T-helper 1 cell treated with Interleukin-12 subunit alpha and Interleukin-12 subunit beta and Interleukin-4 antibody, amounts not matched to agents 30 μg/mL and 1 μg/mL, for 36 hours (primary cell): Measurements from ENCODE around the gene MFSD11.
A peak's percentile ranks its signal among the peaks of the same experiment; 100 is the strongest.
"Not testable (repeated sequence)": the region's sequence is repeated elsewhere in the genome, so short reads cannot be mapped to it uniquely, and the experiment has no call there.

ENCODE experiments used
- H3K27ac Mint-ChIP-seq: one replicate; pipeline ENCODE4 v1.8.0; 2021; ENCODE audit warnings: mild to moderate bottlenecking, mixed read lengths
- H3K27me3 Mint-ChIP-seq: one replicate; pipeline ENCODE4 v1.8.0; 2021; ENCODE audit warnings: low read depth, mixed read lengths
- H3K36me3 Mint-ChIP-seq: one replicate; pipeline ENCODE4 v1.8.0; 2021; ENCODE audit warnings: low read depth, mixed read lengths
- H3K4me1 Mint-ChIP-seq: one replicate; pipeline ENCODE4 v1.8.0; 2021; ENCODE audit warnings: low read depth, mixed read lengths
- H3K4me3 Mint-ChIP-seq: one replicate; pipeline ENCODE4 v1.8.0; 2021; ENCODE audit warnings: mild to moderate bottlenecking, moderate library complexity, mixed read lengths
- H3K9me3 Mint-ChIP-seq: one replicate; pipeline ENCODE4 v1.8.0; 2021; ENCODE audit warnings: mixed read lengths

The MFSD11 gene

DNA sequence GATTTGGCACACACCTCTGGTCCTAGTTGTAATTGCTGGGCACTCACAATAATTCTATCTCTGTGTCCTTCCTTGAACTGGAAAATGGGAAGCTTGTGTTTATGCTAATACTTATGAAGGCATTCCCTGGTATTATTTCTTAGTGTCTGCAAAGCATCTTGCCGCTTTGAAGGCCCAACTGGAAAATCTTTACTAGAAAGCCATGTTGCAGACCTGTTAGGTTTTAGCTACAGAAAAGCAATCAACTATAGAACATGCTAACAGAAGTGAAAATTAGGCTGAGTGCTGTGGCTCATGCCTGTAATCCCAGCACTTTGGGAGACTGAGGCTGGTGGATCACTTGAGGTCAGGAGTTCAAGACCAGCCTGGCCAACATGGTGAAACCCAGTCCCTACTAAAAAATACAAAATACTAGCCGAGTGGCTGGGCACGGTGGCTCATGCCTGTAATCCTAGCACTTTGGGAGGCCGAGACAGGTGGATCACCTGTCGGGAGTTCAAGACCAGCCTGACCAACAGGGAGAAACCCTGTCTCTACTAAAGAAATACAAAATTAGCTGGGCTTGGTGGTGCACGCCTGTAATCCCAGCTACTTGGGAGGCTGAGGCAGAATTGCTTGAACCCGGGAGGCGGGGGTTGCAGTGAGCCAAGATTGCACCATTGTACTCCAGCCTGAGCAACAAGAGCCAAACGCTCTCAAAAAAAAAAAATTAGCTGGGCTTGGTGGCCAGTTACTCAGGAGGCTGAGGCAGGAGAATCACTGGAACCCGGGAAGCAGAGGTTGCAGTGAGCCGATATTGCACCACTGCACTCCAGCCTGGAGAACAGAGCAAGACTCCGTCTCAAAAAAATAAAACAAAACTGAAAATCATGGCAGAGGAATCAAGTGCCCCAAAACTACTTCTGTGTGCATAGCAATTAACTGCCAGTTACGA lies 5.9 kb upstream of the MFSD11 start:
- Mint-ChIP-seq H3K36me3 (peaks cover 52% of the 10 kb centered on the region), H3K4me1 (peaks cover 42% of the 10 kb centered on the region)
- not testable (repeated sequence) for H3K27me3 Mint-ChIP-seq, H3K9me3 Mint-ChIP-seq, H3K4me3 Mint-ChIP-seq, H3K27ac Mint-ChIP-seq

DNA sequence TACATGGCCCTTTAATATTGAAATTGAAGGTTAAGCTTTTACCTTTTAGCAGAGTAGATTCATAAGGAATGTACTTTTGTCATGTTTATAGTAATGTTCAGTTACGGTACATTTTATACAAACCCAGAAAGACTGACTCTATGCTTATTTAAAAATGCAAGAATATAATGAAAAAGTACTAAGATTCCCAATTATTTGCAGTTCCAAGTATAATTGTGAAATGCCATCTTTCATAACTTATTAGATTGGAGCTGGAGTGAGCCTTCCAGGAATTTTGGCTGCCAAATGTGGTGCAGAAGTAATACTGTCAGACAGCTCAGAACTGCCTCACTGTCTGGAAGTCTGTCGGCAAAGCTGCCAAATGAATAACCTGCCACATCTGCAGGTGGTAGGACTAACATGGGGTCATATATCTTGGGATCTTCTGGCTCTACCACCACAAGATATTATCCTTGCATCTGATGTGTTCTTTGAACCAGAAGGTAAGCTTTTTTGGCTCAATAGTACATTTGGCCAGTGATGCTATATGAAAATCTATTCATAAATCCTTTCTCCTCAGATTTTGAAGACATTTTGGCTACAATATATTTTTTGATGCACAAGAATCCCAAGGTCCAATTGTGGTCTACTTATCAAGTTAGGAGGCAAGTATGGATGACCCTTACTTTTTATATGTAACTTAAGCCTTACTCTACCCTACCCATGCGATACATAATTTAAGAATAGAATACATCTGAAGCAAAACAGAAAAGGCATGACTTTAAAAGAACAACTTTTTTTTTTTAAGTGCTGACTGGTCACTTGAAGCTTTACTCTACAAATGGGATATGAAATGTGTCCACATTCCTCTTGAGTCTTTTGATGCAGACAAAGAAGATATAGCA lies 4.9 kb upstream of the MFSD11 start:
- Mint-ChIP-seq H3K9me3 (no peaks in the 10 kb centered on the region), H3K27me3 (no peaks in the 10 kb centered on the region), H3K4me1 (peaks cover 36% of the 10 kb centered on the region), H3K4me3 (peak overlapping the region; percentile 97), H3K36me3 (peaks cover 49% of the 10 kb centered on the region), H3K27ac (peak overlapping the region; percentile 95)

DNA sequence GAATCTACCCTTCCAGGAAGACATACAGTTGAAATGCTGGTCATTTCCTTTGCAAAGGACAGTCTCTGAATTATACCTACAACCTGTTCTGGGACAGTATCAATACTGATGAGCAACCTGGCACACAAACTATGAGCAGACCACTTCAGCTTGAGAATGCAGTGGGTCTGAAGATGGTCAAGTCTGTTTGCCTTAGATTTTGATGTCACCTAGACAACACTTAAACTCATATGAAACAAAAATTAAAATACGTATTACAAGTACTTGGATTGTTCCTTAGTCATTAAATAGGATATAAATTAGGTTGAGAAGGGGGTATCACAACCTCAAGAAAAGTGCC lies 4.3 kb upstream of the MFSD11 start:
- Mint-ChIP-seq H3K4me3 (peak overlapping the region; percentile 97), H3K27me3 (no peaks in the 10 kb centered on the region), H3K36me3 (peaks cover 49% of the 10 kb centered on the region), H3K27ac (peak overlapping the region; percentile 95), H3K9me3 (no peaks in the 10 kb centered on the region), H3K4me1 (peaks cover 42% of the 10 kb centered on the region)

DNA sequence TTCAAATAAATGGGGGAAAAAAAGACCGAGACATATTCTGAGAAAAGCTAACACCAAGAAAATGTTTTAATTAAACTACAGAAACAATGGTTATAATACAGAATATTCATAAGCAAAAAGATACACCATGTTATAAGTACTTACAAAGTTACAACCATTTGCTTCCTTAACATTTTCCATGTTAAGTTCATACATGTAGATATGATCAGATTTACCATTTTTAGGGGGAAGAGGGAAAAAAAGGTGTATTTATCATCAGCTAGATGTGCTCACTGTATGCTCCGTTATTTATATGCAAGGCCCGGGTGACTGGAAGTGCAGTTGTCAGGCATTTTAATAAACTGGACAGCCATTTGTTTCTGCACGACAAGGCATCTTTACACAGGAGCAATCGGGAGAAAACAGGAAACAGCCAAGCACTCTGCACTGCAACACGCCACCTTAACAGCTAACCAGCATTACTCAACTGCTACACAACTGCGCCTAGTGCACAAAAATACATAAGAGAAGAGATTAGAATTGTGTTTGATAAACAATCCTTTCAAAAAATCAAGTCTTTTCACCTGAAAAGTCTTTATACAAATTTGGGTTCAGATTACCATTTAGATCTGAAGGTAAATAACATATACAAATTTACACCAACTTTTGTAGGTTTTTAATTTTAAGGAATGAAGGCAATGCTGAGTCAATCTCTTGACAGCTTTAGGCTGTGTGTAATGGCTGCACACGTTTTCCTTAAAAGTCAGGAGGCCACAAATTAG lies 3.7 kb upstream of the MFSD11 start:
- no peaks in the 10 kb centered on the region for H3K9me3 Mint-ChIP-seq
- peaks cover 48% of the 10 kb centered on the region for H3K36me3 Mint-ChIP-seq
- H3K4me1 Mint-ChIP-seq: peaks cover 44% of the 10 kb centered on the region
- no peaks in the 10 kb centered on the region for H3K27me3 Mint-ChIP-seq
- peak overlapping the region; percentile 97 for H3K4me3 Mint-ChIP-seq
- peak overlapping the region; percentile 95 for H3K27ac Mint-ChIP-seq

DNA sequence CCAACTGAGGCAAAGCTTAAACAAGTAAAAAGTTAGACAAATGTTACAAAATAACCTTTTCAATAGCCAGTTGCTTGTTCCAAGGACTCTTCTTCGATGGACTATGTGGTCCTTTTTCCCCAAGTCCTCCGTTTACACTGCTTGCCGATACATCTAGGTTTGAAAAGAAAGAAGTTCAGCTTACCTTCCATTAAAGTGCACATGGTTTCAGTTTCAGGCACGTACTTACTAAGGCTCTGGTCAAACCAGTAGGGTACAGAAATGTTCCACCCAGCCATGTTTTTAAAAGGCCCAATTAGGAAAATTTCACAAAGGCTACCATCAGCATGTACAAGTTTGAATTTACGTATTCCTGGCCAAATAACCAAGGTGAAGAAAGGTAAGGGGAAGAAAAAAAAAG lies 2.9 kb upstream of the MFSD11 start:
- no peaks in the 10 kb centered on the region for H3K9me3 Mint-ChIP-seq
- no peaks in the 10 kb centered on the region for H3K27me3 Mint-ChIP-seq
- peak overlapping the region; percentile 97 for H3K4me3 Mint-ChIP-seq
- peaks cover 41% of the 10 kb centered on the region for H3K4me1 Mint-ChIP-seq
- peak overlapping the region; percentile 95 for H3K27ac Mint-ChIP-seq
- peaks cover 43% of the 10 kb centered on the region for H3K36me3 Mint-ChIP-seq

DNA sequence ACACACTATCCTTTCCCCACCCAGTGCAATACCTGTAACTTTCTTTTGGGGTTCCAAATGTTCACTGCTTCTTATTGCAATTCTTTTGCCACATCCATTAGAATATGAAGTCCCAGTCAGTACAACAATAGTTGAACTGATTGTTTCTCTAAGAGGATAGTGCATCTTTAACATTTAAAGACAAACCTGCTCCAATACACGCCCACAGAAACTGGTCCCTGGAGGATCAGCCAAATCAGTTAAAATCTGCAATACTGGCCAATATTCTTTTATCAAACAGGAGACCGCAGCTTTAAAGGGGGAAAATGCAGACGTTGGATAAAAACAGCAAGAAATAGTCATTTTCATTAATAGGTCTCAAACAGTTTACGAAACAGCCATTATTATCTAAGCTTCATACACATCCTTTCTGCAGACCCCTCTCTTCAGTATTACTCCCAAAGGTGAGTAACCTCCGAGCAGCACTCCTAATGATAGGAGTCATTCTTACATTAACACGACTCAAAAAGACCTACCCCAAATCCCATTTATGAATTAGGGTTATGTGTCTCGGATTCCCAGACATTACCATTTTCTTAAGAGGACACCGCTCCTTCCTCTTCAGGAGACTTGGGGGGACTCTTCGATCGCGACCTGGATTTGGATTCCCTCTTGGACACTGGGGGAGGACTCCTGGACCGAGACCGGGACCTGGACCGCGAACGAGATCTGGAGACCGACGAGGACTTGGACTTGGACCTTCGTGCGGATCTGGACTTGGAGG lies 2.2 kb upstream of the MFSD11 start:
- H3K4me1 Mint-ChIP-seq: peaks cover 41% of the 10 kb centered on the region
- no peaks in the 10 kb centered on the region for H3K9me3 Mint-ChIP-seq
- H3K36me3 Mint-ChIP-seq: peaks cover 43% of the 10 kb centered on the region
- H3K27me3 Mint-ChIP-seq: no peaks in the 10 kb centered on the region
- H3K4me3 Mint-ChIP-seq: peak overlapping the region; percentile 97
- H3K27ac Mint-ChIP-seq: peak overlapping the region; percentile 95

DNA sequence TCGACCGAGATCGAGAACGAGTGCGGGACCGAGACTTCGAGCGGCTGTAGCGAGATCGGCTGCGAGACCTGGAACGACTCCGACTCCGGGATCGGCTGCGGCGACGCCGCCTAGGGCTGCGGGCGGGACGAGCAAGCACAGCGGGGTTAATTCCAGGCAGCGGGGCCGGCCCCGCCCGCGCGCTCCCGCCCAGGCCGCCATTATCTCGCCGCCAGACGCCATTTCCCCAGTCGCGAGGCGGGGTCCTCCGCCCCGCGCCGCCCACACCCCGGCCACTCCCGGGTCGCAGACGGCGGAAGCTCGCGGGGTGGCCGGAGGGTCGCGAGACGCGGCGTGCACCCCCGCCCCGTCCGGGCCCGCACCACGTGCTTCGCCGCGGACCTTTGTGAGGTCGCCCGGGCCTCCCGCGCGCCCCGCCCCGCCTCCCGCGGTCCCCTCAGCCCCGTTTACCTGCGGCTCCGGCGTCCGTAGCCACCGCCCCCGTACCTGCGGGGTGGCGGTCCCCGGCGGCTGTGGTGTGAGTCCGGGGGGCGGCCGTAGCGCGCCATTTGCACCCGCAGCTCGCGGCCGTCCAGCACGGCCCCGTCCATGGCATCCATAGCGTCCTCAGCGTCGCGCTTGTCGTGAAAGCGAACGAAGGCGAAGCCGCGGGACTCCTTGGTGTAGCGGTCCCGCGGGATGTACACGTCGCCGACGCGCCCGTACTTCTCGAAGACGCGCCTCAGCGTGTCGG lies 1.4 kb upstream of the MFSD11 start:
- H3K9me3 Mint-ChIP-seq: no peaks in the 10 kb centered on the region
- H3K27me3 Mint-ChIP-seq: no peaks in the 10 kb centered on the region
- H3K36me3 Mint-ChIP-seq: peaks cover 40% of the 10 kb centered on the region
- peak overlapping the region; percentile 98 for H3K27ac Mint-ChIP-seq
- peak overlapping the region; percentile 97 for H3K4me3 Mint-ChIP-seq
- peaks cover 40% of the 10 kb centered on the region for H3K4me1 Mint-ChIP-seq

DNA sequence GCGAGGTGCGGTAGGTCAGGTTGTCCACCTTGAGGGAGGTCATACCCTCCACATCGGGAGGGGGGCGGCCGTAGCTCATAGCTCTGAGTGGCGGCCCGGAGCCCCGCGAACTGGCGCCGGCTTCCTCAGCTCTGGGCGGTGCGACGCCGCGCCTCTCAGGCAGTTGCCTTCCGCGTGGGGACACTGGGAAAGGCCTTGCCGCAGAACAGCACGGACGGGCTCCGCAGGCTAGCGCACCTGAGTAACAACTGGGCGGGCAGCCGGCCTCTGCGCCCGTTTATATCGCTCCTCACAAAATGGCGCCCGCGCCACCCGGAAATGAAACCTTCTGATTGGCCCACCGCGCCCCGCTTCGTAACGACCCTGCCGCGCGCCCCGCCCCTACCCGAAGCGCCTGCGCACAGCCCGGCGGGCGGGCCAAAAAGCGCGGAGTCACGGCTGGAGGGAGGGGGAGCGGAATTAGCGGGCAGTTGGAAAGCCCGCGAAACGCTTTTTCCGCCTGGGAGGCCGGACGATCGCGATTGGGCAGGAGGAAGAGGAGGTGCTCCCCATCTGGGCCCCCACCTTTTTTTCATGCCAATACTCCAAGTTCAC lies 740 bp upstream of the MFSD11 start, which contains the start of gene SRSF2:
Gene SRSF2, minus strand, starts transcription at position 250 of the 594 bp plus-strand sequence. Its CDS starts 171 bp downstream, at position 79.
- peaks cover 37% of the 10 kb centered on the region for H3K4me1 Mint-ChIP-seq
- peak within 1 kb of the TSS; percentile 98 for H3K27ac Mint-ChIP-seq
- H3K9me3 Mint-ChIP-seq: no peaks in the 10 kb centered on the region
- H3K36me3 Mint-ChIP-seq: peaks cover 39% of the 10 kb centered on the region
- H3K4me3 Mint-ChIP-seq: peak within 1 kb of the TSS; percentile 97
- H3K27me3 Mint-ChIP-seq: no peaks in the 10 kb centered on the region

DNA sequence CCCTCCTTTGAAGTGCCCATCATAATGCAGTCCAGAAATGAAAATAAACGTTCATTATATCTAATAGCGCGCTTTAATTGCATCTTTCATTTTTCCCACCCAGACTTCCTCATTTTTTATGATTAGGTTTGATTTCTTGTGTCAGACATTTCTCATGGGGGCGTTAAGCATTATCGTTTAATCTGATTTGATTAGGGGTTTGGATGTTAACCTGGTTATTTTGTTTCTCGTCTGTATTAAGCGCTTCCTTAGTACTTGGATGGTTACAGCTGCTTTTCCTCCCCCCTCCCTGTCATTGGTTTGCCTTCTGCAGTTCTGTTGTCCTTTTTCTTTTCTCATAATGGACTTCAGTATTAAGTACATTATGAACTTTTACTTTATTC lies 540 bp downstream of the MFSD11 start:
- Mint-ChIP-seq H3K27me3 (no peaks in the 10 kb centered on the region), H3K9me3 (no peaks in the 10 kb centered on the region), H3K27ac (peak overlapping the region; percentile 98), H3K4me3 (peak overlapping the region; percentile 94), H3K4me1 (peaks cover 32% of the 10 kb centered on the region), H3K36me3 (peaks cover 35% of the 10 kb centered on the region)

DNA sequence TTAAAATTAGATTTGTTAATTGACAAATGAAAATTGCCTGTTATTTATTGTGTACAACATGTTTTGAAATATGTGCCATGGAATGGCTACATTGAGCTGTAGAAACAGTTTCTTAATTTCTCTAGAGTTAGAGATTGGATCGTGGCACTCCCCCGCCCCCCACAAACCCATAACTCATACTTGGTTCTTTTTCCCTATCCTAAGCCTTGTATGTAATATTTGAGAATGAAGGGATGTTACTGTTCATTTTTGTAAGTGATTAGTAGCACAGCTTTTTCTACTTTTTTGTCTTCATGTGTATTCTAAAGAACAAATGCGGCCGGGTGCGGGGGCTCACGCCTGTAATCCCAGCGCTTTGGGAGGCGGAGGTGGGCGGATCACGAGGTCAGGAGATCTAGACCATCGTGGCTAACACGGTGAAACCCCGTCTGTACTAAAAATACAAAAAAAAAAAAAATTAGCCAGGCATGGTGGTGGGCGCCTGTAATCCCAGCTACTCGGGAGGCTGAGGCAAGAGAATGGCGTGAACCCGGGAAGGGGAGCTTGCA lies 1.7 kb downstream of the MFSD11 start:
- H3K36me3 Mint-ChIP-seq: peaks cover 30% of the 10 kb centered on the region
- H3K27ac Mint-ChIP-seq, H3K9me3 Mint-ChIP-seq, H3K27me3 Mint-ChIP-seq, H3K4me3 Mint-ChIP-seq: not testable (repeated sequence)
- peaks cover 22% of the 10 kb centered on the region for H3K4me1 Mint-ChIP-seq

DNA sequence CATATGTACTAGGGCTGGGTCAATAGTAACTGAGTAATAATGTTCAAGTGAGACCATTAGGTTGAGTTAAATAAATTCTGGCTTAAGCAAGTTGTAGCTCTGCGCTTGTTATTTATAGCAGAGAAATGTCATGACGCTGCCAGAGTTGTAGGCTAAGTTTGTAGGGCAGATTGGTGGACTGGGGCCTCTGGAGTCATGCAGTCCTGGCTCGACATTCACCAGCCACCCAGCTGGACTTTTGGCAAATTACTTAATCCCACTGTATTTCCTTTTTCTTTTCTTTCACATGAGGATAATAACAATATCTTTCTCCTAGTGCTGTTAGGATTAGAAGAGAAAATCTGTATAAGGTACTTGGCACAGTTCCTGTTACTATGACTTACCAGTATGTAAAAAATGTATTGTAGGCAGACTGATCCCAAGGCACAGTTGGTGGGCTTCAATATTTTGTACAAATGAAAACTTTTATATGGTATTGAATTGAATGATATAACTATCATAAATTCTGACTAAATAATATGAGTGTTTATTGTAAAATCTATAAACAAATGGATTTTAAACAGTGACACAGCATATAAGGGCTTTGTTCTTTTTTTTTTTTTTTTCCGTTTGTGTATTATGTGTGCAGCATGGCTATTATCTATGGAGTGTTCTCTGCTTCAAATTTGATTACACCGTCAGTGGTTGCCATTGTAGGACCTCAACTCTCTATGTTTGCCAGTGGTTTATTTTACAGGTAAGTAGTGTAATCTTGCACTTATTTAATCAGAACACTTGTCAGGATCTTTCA lies 2.6 kb downstream of the MFSD11 start:
- H3K4me1 Mint-ChIP-seq: peaks cover 24% of the 10 kb centered on the region
- no peaks in the 10 kb centered on the region for H3K9me3 Mint-ChIP-seq
- H3K36me3 Mint-ChIP-seq: peaks cover 30% of the 10 kb centered on the region
- H3K27ac Mint-ChIP-seq: no peak overlapping the region
- H3K4me3 Mint-ChIP-seq: no peak overlapping the region
- no peaks in the 10 kb centered on the region for H3K27me3 Mint-ChIP-seq

DNA sequence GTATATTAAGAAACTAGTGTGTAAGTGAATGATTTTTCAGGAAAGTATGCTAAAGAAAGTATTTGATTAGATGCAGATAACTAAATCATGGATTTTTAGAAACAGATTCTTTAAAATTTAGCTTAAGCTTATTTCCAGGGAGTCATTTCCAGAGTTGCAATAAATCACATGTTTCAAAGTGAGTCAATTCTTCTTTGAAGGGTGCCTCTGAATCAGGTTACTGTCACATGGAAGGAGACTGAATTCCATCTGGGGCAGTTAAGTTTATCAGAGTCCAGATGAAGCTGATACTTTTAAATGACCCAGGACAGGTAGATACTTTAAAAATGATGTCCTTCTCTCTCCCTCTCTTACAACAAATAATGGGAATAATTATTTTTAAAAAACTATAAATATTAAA lies 5.0 kb downstream of the MFSD11 start:
- H3K4me1 Mint-ChIP-seq: peaks cover 25% of the 10 kb centered on the region

More for the DNA sequence above, 5.0 kb downstream of the MFSD11 start:
- H3K9me3 Mint-ChIP-seq: no peaks in the 10 kb centered on the region
- no peak overlapping the region for H3K27ac Mint-ChIP-seq
- H3K27me3 Mint-ChIP-seq: no peaks in the 10 kb centered on the region
- H3K36me3 Mint-ChIP-seq: peaks cover 32% of the 10 kb centered on the region
- H3K4me3 Mint-ChIP-seq: no peak overlapping the region
